Measurements from ENCODE around the gene NCBP3. TPM values are rescaled to one million over a fixed set of nuclear protein-coding genes. Genes with fewer than 3 reads are reported as not detected.
A peak's percentile ranks its signal among the peaks of the same experiment; 100 is the strongest.

The NCBP3 gene
- total and polyA plus RNA-seq, 2 donors from 2014 or later: 14.5 to 41.5 TPM

DNA sequence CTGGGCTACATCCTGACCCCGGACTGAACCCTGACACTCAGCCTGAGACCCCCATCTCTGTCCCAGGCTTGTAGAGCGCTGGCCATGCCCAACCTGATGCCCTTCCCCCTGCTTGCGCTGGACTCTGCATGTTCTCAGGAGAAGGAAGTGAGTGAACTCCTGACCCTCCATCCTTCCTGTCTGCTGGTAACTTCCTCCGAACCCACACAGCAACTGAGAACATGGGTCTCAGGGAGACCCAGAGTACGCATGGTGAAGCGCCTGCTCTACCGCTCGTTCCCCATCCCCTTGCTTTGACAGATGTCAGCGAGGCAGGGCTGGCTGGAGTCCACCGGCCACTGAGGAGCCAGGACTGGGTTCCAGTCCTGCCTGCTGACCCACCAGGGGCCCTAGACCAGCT, 40.7 kb upstream of the NCBP3 start:
- FAIRE-seq: no peak
- no peaks in the 10 kb centered on the region for H3K36me3 ChIP-seq (ENCODE audit: control insufficient read depth in 2 of 3, insufficient read depth in 3 of 3, low read length in 3 of 3)
- intact Hi-C loops (cut with DNase I): no loop called here
- no peak for TF ChIP-seq CTCF (IDR thresholded peaks at IDR 0.05; ENCODE audit: borderline replicate concordance, extremely low read depth, insufficient read depth)
- H3K27me3 ChIP-seq (ENCODE audit: control insufficient read depth, insufficient read depth, low read length): peaks cover 4% of the 10 kb centered on the region
- H3K9me3 ChIP-seq (ENCODE audit: control insufficient read depth in 2 of 3, insufficient read depth in 1 of 3, low read length in 3 of 3): no peaks in the 10 kb centered on the region
- DNase-seq: peak in 2 of 5 donors; percentile 62 to 78
- peaks cover 0 to 20% (median 0%) of the 10 kb centered on the region in 3 donors for H3K4me1 ChIP-seq (ENCODE audit: control insufficient read depth in 2 of 3, insufficient read depth in 2 of 3, low read depth in 1 of 3, low read length in 3 of 3)
- peak overlapping the region; percentile 22 to 78 for H3K27ac ChIP-seq (ENCODE audit: low read depth in 2 of 2, low read length in 2 of 2)
- no peak overlapping the region for H3K9ac ChIP-seq (ENCODE audit: low read length in 3 of 3)
- H3K4me3 ChIP-seq (ENCODE audit: low read length in 3 of 3): no peak overlapping the region

GRCh38 chr17:3885970-3886369, 39.9 kb upstream of the NCBP3 start:
- Histone ChIP-seq H3K36me3 (ENCODE audit: control insufficient read depth in 2 of 3, insufficient read depth in 3 of 3, low read length in 3 of 3) (no peaks in the 10 kb centered on the region), H3K9me3 (ENCODE audit: control insufficient read depth in 2 of 3, insufficient read depth in 1 of 3, low read length in 3 of 3) (no peaks in the 10 kb centered on the region), H3K4me3 (ENCODE audit: low read length in 3 of 3) (no peak overlapping the region), H3K27ac (ENCODE audit: low read depth in 2 of 2, low read length in 2 of 2) (no peak overlapping the region), H3K9ac (ENCODE audit: low read length in 3 of 3) (no peak overlapping the region), H3K4me1 (ENCODE audit: control insufficient read depth in 2 of 3, insufficient read depth in 2 of 3, low read depth in 1 of 3, low read length in 3 of 3) (peaks cover 0 to 15% (median 0%) of the 10 kb centered on the region in 3 donors), H3K27me3 (ENCODE audit: control insufficient read depth, insufficient read depth, low read length) (peaks cover 2% of the 10 kb centered on the region)
- no peak for TF ChIP-seq CTCF (IDR thresholded peaks at IDR 0.05; ENCODE audit: borderline replicate concordance, extremely low read depth, insufficient read depth)
- no peak for FAIRE-seq
- no peak for DNase-seq
- intact Hi-C loops (cut with DNase I): no loop called here

DNA sequence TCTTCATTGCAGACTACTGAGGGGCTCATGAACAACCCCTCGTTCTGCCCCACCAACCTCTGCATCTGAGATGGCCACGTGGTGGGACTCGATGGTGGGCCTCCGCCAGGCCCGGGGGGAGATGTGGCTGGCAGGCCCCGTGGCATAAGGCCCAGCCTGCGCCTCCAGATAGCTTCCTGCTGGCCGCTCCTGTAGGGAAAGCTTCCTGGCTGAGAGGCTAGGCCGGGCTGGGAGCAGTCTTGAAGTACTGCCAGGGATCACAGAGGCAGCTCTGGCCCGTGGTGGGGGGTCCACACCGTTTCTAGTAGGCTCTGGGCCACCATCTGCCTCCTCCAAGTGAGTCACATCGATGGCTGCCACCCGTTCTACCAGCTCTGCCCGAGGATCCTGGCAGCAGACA, 39.2 kb upstream of the NCBP3 start:
- intact Hi-C loops (cut with DNase I): no loop called here
- Histone ChIP-seq H3K27ac (ENCODE audit: low read depth in 2 of 2, low read length in 2 of 2) (no peak overlapping the region), H3K4me1 (ENCODE audit: control insufficient read depth in 2 of 3, insufficient read depth in 2 of 3, low read depth in 1 of 3, low read length in 3 of 3) (peaks cover 0 to 15% (median 0%) of the 10 kb centered on the region in 3 donors)

More for the DNA sequence above, 39.2 kb upstream of the NCBP3 start:
- peaks cover under 1% of the 10 kb centered on the region for H3K27me3 ChIP-seq (ENCODE audit: control insufficient read depth, insufficient read depth, low read length)
- no peak overlapping the region for H3K4me3 ChIP-seq (ENCODE audit: low read length in 3 of 3)
- no peaks in the 10 kb centered on the region for H3K36me3 ChIP-seq (ENCODE audit: control insufficient read depth in 2 of 3, insufficient read depth in 3 of 3, low read length in 3 of 3)
- FAIRE-seq (no peak), DNase-seq (no peak)
- H3K9ac ChIP-seq (ENCODE audit: low read length in 3 of 3): no peak overlapping the region
- no peaks in the 10 kb centered on the region for H3K9me3 ChIP-seq (ENCODE audit: control insufficient read depth in 2 of 3, insufficient read depth in 1 of 3, low read length in 3 of 3)
- no peak for TF ChIP-seq CTCF (IDR thresholded peaks at IDR 0.05; ENCODE audit: borderline replicate concordance, extremely low read depth, insufficient read depth)
